K562 (cell line): ENCODE results near the gene POLD4. TPM values are rescaled to one million over a fixed set of nuclear protein-coding genes. Genes with fewer than 3 reads are reported as not detected.

Experiments used
- ADNP ChIP-seq: fragments of 200-800 bp; sonication (Bioruptor generic); IDR thresholded peaks from 2 replicates; pipeline ENCODE4 v1.6.1; 2016; ENCODE audit warnings: missing genetic modification characterization, missing compliant biosample characterization
- ARID2 ChIP-seq: fragments of 450-650 bp; IDR thresholded peaks from 2 replicates; pipeline ENCODE4 v1.6.1; 2017; ENCODE audit warnings: antibody characterized with exemption, mild to moderate bottlenecking
- BRD4 ChIP-seq: fragments of 200-600 bp; sonication (generic); IDR thresholded peaks from 2 replicates; pipeline ENCODE4 v1.6.1; 2017; ENCODE audit warnings: inconsistent platforms
- CHD4 ChIP-seq: fragments of 200-600 bp; sonication (generic); IDR thresholded peaks from 3 replicates; pipeline ENCODE4 v1.6.1; 2012; ENCODE audit warnings: low read depth, mild to moderate bottlenecking, mixed read lengths, low read length, inconsistent platforms; ENCODE audit not compliant: insufficient read depth, insufficient replicate concordance, poor library complexity, severe bottlenecking
- DIDO1 ChIP-seq: fragments of 450-650 bp; IDR thresholded peaks from 2 replicates; pipeline ENCODE4 v1.6.1; 2016; ENCODE audit warnings: low read depth, missing biosample characterization, missing genetic modification characterization
- FOS ChIP-seq: IDR thresholded peaks from 3 replicates; pipeline ENCODE4 v1.6.1; 2011; ENCODE audit not compliant: insufficient read length; ENCODE audit errors: extremely low read depth
- MTA3 ChIP-seq: fragments of 450-650 bp; formaldehyde crosslinking; IDR thresholded peaks from 2 replicates; pipeline ENCODE4 v1.6.1; 2017; ENCODE audit warnings: mild to moderate bottlenecking, borderline replicate concordance
- MYNN ChIP-seq, 2 experiments: sonication (generic); formaldehyde crosslinking in 1 of 2; IDR thresholded peaks; 2 replicates each; pipeline versions ENCODE4 v1.5.0 to v1.6.1; 2016 to 2020; ENCODE audit warnings: antibody characterized with exemption in 1 of 2, missing genetic modification reagents in 1 of 2
- NONO ChIP-seq, 2 experiments: fragments of 200-400 bp in 1 of 2; fragments of 450-650 bp in 1 of 2; formaldehyde crosslinking in 1 of 2; IDR thresholded peaks; 2 replicates each; pipeline ENCODE4 v1.6.1; 2017; ENCODE audit warnings: low read depth in 2 of 2, mild to moderate bottlenecking in 2 of 2, moderate library complexity in 2 of 2, low read length in 1 of 2
- NR2F6 ChIP-seq: fragments of 450-650 bp; formaldehyde crosslinking; IDR thresholded peaks from 2 replicates; pipeline ENCODE4 v1.4.0; 2020; ENCODE audit warnings: mild to moderate bottlenecking
- POLR2AphosphoS2 ChIP-seq: IDR thresholded peaks from 2 replicates; pipeline ENCODE4 v1.6.1; 2012; ENCODE audit warnings: low read length, improper control_type of control experiment
- PYGO2 ChIP-seq: fragments of 450-650 bp; IDR thresholded peaks from 2 replicates; pipeline ENCODE4 v1.6.1; 2016; ENCODE audit warnings: mild to moderate bottlenecking, missing genetic modification characterization, moderate library complexity, missing compliant biosample characterization
- RFX7 ChIP-seq: fragments of 250-450 bp; sonication (Bioruptor Pico); IDR thresholded peaks from 2 replicates; pipeline ENCODE4 v1.5.1; 2021; ENCODE audit warnings: mild to moderate bottlenecking
- SMAD3 ChIP-seq: fragments of 450-650 bp; formaldehyde crosslinking; conservative IDR thresholded peaks from 2 replicates; pipeline ENCODE4 v1.4.0; 2020; ENCODE audit warnings: mild to moderate bottlenecking
- ZNF140 ChIP-seq: fragments of 250-450 bp; sonication (Bioruptor Pico); IDR thresholded peaks from 2 replicates; pipeline ENCODE4 v1.8.0; 2021; ENCODE audit warnings: moderate library complexity, mild to moderate bottlenecking, inconsistent platforms
- ZNF507 ChIP-seq: conservative IDR thresholded peaks from 2 replicates; pipeline ENCODE4 v1.6.1; 2017; ENCODE audit warnings: missing genetic modification characterization, missing compliant biosample characterization
- ZSCAN32 ChIP-seq: fragments of 450-650 bp; formaldehyde crosslinking; IDR thresholded peaks from 2 replicates; pipeline ENCODE4 v1.4.0; 2020; ENCODE audit warnings: mild to moderate bottlenecking, moderate library complexity
- polyA plus RNA-seq, 8 experiments: library from polyadenylated mRNA; depleted of rRNA in 4 of 8; stranded (reverse) in 5 of 8; unstranded in 3 of 8; fragments of >200 nt; fragmentation: Nextera tagmentation in 2 of 8; fragmentation: Illumina TruSeq in 1 of 8; extraction: Ambion mirVana in 2 of 8; extraction: Trizol in 1 of 8; gene quantifications; 2 replicates each; pipeline versions ENCODE4 v1.2.1 to v1.2.3, GENCODE V29; 2011 to 2014; ENCODE audit warnings: inconsistent platforms in 1 of 8, missing spikeins in 1 of 8
- total RNA-seq, 7 experiments: library from RNA; depleted of rRNA in 6 of 7; stranded (reverse); fragments of >200 nt in 6 of 7; fragmentation: Illumina TruSeq in 2 of 7; extraction: Trizol in 2 of 7; gene quantifications; 2 replicates each; pipeline versions ENCODE4 v1.2.1 to v1.2.3, GENCODE V29; 2011 to 2021; ENCODE audit warnings: low replicate concordance in 1 of 7
- TF ChIP-seq, protein P1 (sequence below): sonication (generic); formaldehyde crosslinking; IDR thresholded peaks from 2 replicates; pipeline ENCODE4 v1.8.0; 2022; ENCODE audit warnings: mild to moderate bottlenecking, missing genetic modification reagents
- TF ChIP-seq, protein P2 (sequence below), 2 experiments: fragments of 450-650 bp; IDR thresholded peaks; 2 replicates each; pipeline ENCODE4 v1.6.1; 2016
- TF ChIP-seq, protein P3 (sequence below): fragments of 450-650 bp; IDR thresholded peaks from one replicate; pipeline ENCODE4 v1.6.1; 2018; ENCODE audit warnings: mild to moderate bottlenecking, moderate library complexity; ENCODE audit not compliant: partially characterized antibody
- TF ChIP-seq, protein P4 (sequence below): fragments of 450-650 bp; IDR thresholded peaks from 2 replicates; pipeline ENCODE4 v1.6.1; 2016; ENCODE audit warnings: antibody characterized with exemption
- TF ChIP-seq, protein P5 (sequence below): fragments of 200-400 bp; formaldehyde crosslinking; IDR thresholded peaks from 2 replicates; pipeline ENCODE4 v1.6.1; 2017; ENCODE audit warnings: mild to moderate bottlenecking, low read depth, low read length, moderate library complexity

POLD4 gene
- total and polyA plus RNA-seq, 9 of the 15 experiments (the other 6 are each of a cell fraction or from before 2014, with no cell fraction given), result 5.8 to 64.5 (median 18.3) TPM

DNA sequence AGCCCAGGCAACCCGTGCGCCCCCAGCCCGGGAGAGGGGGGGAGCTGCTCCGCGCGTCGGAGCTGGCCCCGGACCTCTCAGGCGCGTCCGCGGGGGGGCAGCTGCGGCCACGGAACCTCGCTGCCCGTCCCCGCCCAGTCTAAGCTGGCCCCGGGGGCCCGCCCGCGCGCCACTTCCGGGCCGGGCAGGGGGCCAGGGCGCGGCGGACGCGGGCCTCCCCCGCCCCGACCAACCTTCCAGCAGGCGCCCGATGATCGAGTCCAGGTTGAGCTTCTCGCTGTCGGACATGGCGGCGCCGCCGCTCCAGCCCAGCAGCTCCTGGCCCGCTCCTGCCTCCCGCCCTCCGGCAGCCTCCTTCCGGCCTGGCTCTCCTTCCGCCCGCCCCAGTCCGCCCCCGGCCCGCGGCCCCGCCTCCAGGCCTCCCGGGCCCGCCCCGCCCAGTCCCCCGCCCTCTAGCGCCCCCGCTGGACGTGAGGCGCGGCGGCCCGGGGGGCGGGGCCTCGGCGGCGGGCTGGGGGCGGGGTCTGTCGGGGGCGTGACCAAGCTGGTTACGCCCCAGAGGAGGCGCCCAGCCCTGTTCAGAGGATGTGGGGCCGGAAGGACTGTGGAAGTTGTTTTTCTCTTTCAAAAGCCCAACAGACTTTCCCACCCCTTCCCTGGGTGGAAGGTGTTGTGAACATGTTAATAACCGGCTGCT, 48.3 kb upstream of the POLD4 start, which contains the start of gene PPP1CA (continued):
- TF ChIP-seq, protein P1, sequence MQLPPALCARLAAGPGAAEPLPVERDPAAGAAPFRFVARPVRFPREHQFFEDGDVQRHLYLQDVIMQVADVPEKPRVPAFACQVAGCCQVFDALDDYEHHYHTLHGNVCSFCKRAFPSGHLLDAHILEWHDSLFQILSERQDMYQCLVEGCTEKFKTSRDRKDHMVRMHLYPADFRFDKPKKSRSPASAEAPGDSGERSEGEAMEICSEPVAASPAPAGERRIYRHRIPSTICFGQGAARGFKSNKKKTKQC, result 0 out of 2 replicates have a peak, but pooled peaks have one; percentile 17
- TF ChIP-seq NR2F6 (no peak), RFX7 (CRISPR knock-in tag) (no peak), NONO (IDR thresholded peaks at IDR 0.05; ENCODE audit: low read depth in 2 of 2, low read length in 1 of 2) (peak in 1 of 2 experiments; percentile 86; a peak in 3 of 4 replicates), MTA3 (peak; percentile 14; the same call in 1 of the 2 replicates), ARID2 (no peak), POLR2AphosphoS2 (peak; percentile 35; the same call in 1 of the 2 replicates), ZSCAN32 (CRISPR knock-in tag) (no peak), PYGO2 (tag) (no peak), SMAD3 (CRISPR knock-in tag) (no peak), MYNN (IDR thresholded peaks at IDR 0.05) (no peak), MYNN (CRISPR knock-in tag; IDR thresholded peaks at IDR 0.05) (no peak), DIDO1 (tag) (no peak), ZNF507 (tag) (no peak), ADNP (no peak), CHD4 (no peak), BRD4 (no peak), ZNF140 (CRISPR knock-in tag) (no peak), FOS (no peak)
- TF ChIP-seq, protein P2, sequence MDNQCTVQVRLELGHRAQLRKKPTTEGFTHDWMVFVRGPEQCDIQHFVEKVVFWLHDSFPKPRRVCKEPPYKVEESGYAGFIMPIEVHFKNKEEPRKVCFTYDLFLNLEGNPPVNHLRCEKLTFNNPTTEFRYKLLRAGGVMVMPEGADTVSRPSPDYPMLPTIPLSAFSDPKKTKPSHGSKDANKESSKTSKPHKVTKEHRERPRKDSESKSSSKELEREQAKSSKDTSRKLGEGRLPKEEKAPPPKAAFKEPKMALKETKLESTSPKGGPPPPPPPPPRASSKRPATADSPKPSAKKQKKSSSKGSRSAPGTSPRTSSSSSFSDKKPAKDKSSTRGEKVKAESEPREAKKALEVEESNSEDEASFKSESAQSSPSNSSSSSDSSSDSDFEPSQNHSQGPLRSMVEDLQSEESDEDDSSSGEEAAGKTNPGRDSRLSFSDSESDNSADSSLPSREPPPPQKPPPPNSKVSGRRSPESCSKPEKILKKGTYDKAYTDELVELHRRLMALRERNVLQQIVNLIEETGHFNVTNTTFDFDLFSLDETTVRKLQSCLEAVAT (IDR thresholded peaks at IDR 0.05), result no peak
- TF ChIP-seq, protein P3, sequence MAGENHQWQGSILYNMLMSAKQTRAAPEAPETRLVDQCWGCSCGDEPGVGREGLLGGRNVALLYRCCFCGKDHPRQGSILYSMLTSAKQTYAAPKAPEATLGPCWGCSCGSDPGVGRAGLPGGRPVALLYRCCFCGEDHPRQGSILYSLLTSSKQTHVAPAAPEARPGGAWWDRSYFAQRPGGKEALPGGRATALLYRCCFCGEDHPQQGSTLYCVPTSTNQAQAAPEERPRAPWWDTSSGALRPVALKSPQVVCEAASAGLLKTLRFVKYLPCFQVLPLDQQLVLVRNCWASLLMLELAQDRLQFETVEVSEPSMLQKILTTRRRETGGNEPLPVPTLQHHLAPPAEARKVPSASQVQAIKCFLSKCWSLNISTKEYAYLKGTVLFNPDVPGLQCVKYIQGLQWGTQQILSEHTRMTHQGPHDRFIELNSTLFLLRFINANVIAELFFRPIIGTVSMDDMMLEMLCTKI, result no peak
- TF ChIP-seq, protein P4, sequence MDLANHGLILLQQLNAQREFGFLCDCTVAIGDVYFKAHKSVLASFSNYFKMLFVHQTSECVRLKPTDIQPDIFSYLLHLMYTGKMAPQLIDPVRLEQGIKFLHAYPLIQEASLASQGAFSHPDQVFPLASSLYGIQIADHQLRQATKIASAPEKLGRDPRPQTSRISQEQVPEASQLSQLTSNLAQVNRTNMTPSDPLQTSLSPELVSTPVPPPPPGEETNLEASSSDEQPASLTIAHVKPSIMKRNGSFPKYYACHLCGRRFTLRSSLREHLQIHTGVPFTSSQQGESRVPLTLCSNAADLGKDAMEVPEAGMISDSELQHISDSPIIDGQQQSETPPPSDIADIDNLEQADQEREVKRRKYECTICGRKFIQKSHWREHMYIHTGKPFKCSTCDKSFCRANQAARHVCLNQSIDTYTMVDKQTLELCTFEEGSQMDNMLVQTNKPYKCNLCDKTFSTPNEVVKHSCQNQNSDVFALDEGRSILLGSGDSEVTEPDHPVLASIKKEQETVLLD, result no peak
- TF ChIP-seq, protein P5, sequence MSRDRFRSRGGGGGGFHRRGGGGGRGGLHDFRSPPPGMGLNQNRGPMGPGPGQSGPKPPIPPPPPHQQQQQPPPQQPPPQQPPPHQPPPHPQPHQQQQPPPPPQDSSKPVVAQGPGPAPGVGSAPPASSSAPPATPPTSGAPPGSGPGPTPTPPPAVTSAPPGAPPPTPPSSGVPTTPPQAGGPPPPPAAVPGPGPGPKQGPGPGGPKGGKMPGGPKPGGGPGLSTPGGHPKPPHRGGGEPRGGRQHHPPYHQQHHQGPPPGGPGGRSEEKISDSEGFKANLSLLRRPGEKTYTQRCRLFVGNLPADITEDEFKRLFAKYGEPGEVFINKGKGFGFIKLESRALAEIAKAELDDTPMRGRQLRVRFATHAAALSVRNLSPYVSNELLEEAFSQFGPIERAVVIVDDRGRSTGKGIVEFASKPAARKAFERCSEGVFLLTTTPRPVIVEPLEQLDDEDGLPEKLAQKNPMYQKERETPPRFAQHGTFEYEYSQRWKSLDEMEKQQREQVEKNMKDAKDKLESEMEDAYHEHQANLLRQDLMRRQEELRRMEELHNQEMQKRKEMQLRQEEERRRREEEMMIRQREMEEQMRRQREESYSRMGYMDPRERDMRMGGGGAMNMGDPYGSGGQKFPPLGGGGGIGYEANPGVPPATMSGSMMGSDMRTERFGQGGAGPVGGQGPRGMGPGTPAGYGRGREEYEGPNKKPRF, result no peak
